Measurements from ENCODE around the gene ST14.
"Not testable (repeated sequence)": the region's sequence is repeated elsewhere in the genome, so short reads cannot be mapped to it uniquely, and the experiment has no call there.

ST14 gene

GRCh38 chr11:130209954-130210854, 50.6 kb downstream of the ST14 start:
- DNase-seq, result no peak

DNA sequence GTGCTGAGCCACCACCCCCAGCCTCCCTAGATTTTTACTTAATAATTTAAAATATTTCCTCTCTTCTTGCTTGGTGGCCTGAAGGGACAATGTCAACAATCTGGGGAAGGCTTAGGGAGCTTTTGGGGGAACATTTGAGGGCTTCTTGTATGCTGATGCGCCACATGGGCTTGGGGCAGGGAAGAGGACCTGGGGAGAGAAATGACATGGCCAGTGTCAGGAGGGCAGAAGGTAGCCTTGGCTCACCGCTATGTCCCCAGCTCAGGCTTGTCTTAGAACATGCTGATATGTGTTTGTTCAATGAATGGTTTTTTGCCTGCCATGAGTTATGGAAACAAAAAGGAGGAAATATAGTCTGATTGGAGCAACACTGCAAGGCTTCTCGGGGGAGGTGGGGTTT, 51.6 kb downstream of the ST14 start:
- no peak for DNase-seq

GRCh38 chr11:130211781-130212401, 52.3 kb downstream of the ST14 start:
- no peak for DNase-seq

DNA sequence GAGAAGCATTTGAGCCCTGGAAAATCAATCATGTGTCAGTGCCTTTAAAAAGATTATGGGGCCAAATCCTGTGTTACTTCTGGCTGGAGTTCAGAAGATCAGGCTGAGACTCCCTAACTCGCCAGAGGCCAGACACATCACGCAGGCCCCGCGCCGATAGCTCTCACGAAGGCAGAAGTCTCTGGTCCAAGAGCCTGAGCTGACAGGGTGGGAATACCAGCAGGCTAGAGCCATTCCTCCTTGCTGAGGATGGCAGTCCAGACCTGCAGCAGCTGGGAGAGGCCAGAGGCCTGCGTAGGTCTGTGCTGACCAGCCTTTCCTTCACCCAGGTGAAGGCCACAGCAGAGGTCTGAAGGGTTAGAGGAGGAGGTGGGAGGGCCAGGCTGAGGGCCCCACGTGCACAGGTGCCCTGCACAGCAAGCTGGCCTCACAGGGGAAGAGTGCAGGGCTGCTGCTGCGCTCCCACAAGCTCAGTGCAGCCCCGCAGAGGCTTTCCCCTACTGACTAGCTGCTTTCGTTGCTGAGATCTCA, 52.9 kb downstream of the ST14 start:
- DNase-seq, result no peak

GRCh38 chr11:130213143-130213978, 53.8 kb downstream of the ST14 start:
- peak; percentile 28 to 85 for DNase-seq

DNA sequence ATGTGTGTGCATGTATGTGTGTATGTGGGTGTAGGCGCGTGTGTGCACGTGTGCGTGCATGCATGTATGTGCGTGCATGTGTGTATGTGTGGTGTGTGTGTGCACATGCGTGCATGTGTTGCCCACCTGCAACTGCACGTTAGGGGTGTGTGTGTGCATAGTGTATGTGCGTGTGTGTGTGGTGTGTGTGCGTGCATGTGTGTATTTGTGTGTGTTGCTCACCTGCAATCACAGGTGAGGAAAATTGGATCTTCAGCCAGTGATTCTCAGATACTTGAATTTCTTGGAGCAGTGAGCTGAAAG, 54.3 kb downstream of the ST14 start:
- DNase-seq, result no peak

DNA sequence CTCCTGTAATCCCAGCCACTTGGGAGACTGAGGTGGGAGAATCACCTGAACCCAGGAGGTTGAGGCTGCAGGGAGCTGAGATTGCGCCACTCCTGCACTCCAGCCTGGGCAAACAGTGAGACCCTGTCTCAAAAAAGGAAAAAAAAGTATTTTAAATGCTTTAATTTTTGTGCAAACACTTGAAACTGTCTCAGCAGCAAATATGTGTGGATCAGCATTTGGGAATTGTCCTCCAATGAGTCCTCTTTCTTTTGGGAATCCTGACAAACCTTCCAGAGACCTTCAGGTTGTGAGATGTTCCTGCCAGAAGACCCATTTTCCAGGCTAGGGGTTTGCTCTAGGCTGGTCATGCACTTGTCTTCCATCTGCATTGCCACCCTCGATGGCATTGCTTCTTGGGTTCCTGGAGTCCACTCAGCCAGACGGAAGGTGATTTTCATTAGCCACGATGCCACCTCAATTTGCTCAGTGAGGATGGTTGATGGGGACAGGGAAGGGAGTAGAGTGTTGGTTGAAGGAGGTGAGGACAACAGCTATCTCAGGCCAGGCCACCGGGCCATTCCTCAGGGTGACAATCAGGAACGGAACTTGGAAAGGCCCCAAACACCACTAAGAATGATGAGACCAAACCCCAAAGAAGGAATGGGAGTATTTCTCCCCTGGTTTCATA, 55.4 kb downstream of the ST14 start:
- DNase-seq, result no peak

DNA sequence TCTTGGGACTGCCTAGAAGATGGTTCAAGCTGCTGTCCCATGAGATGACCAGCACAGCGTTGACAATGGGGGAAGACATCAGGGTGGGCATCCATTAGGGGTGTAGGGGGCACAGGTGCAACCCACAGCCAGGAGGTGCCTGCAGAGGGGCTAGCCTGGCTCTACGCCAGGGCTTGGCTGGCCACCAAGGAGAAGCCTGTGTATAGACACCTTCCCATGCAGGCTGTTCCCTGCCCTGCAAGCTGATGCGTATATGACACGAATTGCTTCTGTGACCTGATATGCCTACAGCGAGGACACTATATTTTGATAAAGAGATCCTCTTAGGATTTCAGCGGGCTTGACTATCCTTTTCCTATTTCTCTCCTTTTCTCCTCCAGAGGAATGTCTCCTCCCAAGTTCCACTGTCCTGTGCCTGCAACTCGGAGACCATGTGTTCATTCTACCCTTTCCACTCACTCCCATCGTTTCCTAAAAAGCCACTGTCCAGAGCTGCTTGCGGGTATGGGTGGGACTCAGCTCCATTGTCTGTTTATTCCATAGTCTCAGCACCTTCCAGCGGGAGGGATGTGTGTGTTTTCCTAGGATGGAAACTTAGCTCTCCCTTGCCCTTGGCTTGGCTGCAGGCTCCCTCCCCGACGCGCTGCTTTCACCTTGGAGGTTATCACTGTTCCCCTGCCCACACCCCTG, 56.1 kb downstream of the ST14 start:
- DNase-seq, result no peak

DNA sequence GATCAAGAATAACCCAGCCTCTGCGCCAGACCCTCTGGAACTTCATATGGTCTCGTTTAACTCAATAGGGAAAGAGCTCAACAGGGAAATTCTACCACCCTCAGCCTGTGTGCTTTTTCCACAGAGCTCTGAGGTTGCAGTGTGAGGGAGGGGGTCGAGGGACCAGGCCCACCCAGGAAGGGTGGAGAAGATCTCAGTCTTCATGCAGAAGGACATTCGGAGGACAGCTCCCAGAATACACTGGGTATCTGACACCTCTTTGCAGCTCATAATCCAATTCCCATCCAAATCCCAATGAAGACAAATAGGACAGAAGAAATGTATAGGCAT, 56.6 kb downstream of the ST14 start:
- no peak for DNase-seq

GRCh38 chr11:130216591-130217132, 57.1 kb downstream of the ST14 start:
- no peak for DNase-seq

GRCh38 chr11:130217133-130218031, 57.8 kb downstream of the ST14 start:
- DNase-seq, result no peak

GRCh38 chr11:130218501-130219070, 59.0 kb downstream of the ST14 start:
- no peak for DNase-seq

- no peak for DNase-seq
Observed at GRCh38 chr11:130219148-130219547, 59.6 kb downstream of the ST14 start.

DNA sequence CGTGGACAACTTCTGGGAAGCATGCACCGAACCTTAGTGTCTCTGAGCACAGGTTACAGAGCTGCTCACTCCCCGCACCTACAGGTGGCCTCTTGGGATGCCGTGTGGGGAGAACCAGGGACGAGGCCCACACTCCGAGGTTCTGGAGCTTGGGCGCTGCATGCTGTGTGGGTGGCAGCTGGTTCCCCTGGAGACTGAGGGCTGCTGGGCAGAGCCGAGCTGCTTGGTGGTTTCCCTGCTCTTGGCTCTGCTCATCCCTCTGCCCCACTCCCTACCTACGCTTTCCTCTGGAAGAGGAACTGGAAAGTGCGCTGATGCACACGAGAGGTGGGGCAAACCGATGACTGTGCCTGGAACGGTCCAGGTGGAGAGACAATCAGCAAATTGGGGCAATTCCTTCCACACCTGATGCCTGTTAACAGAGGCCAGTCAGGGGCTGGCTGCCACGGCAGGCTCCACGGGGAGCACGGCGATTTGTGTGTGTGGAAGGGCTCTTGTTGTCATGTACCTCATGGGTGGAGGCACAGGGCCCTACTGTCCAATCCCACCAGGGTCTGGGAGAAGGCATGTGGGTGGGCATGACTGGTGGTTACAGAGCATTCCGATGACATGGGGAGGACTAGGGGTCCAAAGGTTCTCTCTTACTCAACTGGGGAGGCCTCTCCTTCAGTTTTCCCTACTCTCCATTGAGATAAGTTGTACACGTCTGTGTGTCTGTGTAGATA, 60.9 kb downstream of the ST14 start:
- DNase-seq, result peak in 1 of 2 donors; percentile 34

DNA sequence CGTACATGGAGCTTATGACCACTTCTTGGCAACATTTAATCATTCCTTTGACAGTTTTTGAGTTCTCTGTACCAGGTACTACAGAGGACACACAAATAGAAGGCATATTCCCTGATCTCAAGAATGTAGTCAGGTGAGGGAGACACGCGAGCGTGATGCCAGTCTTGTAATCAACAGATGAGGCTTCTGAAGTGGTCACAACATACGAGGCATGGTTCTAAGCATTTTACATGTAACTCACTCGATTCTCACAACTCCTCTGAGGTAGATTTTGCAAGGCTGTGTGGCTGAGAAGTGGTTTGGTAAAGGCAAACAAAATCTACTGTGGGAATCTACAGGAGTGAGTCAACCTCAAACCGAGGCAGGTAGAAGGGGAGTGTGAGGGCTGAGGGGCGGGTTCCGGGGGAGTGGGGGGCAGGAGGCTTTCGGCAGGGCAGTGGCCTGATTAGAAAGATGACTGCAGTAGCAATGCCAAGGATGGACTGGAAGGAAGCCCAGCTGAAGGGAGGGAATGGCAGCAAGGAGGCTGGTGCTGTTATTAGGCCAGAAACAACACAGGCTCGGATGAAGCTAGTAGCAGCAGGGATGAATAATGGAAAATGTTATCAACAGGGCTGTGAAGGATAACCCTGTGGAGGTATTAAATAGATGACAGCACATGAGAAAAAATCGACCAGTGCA, 63.8 kb downstream of the ST14 start:
- DNase-seq, result no peak

DNA sequence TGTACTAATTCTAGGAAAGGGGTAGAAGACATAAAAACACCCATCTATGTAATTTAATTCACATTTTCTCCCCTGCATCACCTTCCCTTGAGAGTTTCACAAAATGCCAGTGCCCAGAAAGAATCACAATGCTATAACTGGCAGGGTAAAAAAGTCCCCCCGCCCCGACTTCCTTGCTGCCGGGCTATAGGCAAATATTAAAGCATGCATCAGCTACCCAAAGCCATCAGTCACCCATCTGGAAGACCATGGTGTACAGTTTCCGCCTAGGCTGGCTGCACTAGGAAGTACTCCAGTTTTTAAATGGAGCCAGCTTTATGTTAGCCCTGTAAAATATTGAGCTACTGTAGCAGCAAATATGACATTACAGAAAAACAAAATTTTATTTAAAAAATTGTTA, 67.8 kb downstream of the ST14 start:
- DNase-seq, result no peak

DNA sequence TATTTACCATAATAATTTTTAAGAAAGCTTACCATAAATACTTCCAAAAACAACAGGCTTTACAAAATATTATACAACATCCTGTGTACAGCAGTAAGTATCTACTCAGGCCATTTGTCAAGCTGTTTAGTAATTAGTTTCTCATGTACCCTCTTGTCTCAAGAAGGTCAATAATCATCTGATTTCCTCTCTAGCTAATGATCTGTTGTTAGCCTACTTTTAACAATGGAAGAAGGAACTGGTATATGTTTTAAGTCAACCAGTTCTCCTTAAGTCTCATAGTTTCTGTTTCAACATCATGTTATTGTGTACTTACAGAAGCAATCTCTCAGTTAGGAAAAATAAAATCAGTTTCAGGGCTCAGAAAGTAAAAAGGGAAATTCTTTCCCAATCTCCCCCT, 73.9 kb downstream of the ST14 start:
- DNase-seq, result not testable (repeated sequence)

- not testable (repeated sequence) for DNase-seq
Observed at GRCh38 chr11:130233888-130234287, 74.3 kb downstream of the ST14 start.

GRCh38 chr11:130234315-130234714, 74.7 kb downstream of the ST14 start:
- DNase-seq, result no peak
